Measurements from ENCODE around the gene GPR179. TPM values are rescaled to one million over a fixed set of nuclear protein-coding genes. Genes with fewer than 3 reads are reported as not detected.
A peak's percentile ranks its signal among the peaks of the same experiment; 100 is the strongest.

Gene GPR179
- total RNA-seq, 1 experiment from 2014 or later: not detected

DNA sequence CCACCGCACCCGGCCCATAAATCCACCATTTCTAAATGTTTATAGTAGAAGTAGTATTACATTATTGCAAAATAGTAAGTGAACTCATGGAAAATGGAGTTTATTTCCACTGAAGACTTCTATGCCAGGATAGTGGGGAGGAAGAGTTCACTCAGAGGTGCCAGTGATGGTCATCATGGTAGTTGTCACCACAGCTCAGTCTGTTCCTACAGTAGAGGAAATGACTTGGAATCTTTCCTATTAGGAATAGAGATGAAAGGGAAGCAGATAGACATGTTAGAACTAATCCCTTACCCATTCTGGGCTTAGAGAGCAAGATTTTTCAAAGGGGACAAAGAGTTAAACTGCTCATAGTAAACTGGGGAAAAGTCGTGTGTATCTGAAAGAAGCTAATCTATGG is 26.7 kb downstream of the GPR179 start:
- H3K79me1 ChIP-seq (ENCODE audit: insufficient read depth, low read depth, low read length, poor library complexity, severe bottlenecking): no peaks in the 10 kb centered on the region
- H3K4me2 ChIP-seq (ENCODE audit: insufficient read depth, insufficient read length, low read length): no peak overlapping the region
- TF ChIP-seq, protein P1, sequence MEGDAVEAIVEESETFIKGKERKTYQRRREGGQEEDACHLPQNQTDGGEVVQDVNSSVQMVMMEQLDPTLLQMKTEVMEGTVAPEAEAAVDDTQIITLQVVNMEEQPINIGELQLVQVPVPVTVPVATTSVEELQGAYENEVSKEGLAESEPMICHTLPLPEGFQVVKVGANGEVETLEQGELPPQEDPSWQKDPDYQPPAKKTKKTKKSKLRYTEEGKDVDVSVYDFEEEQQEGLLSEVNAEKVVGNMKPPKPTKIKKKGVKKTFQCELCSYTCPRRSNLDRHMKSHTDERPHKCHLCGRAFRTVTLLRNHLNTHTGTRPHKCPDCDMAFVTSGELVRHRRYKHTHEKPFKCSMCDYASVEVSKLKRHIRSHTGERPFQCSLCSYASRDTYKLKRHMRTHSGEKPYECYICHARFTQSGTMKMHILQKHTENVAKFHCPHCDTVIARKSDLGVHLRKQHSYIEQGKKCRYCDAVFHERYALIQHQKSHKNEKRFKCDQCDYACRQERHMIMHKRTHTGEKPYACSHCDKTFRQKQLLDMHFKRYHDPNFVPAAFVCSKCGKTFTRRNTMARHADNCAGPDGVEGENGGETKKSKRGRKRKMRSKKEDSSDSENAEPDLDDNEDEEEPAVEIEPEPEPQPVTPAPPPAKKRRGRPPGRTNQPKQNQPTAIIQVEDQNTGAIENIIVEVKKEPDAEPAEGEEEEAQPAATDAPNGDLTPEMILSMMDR (conservative IDR thresholded peaks at IDR 0.05): no peak
- no peaks in the 10 kb centered on the region for H4K20me1 ChIP-seq (ENCODE audit: control insufficient read depth, insufficient read depth, insufficient read length)
- no peak overlapping the region for H2BK5ac ChIP-seq (ENCODE audit: insufficient read length, low read length)
- H3K4ac ChIP-seq (ENCODE audit: low read depth, low read length): no peak overlapping the region
- Mint-ChIP-seq H3K4me1 (no peaks in the 10 kb centered on the region), H3K27ac (peak overlapping the region in 2 of 3 experiments; percentile 22 to 46; a peak in 4 of 7 replicates), H3K27me3 (ENCODE audit: low read depth) (no peaks in the 10 kb centered on the region), H3K4me3 (no peak overlapping the region), H3K36me3 (ENCODE audit: insufficient read depth in 1 of 3, low read depth in 3 of 3) (peaks cover 20 to 61% (median 40%) of the 10 kb centered on the region in 3 experiments; a peak in 6 of 7 replicates), H3K9me3 (no peaks in the 10 kb centered on the region)
- H3K23me2 ChIP-seq (ENCODE audit: insufficient read length, low read depth, low read length, poor library complexity, severe bottlenecking): no peaks in the 10 kb centered on the region
- no peak overlapping the region for H3T11ph ChIP-seq (ENCODE audit: low read length)
- no peak overlapping the region for H3K9ac ChIP-seq (ENCODE audit: extremely low read depth, insufficient read length, low read length)
- H3K14ac ChIP-seq (ENCODE audit: insufficient read depth, low read length): no peak overlapping the region
- no peaks in the 10 kb centered on the region for H3K4me1 ChIP-seq (ENCODE audit: insufficient read depth, low read length)
- no peak overlapping the region for H3K56ac ChIP-seq (ENCODE audit: insufficient read length, low read depth, low read length)
- no peak overlapping the region for H2BK12ac ChIP-seq (ENCODE audit: insufficient read length, low read depth, low read length)
- no peak overlapping the region for H2BK120ac ChIP-seq (ENCODE audit: low read depth, low read length, poor library complexity, severe bottlenecking)
- H4K8ac ChIP-seq (replicated peaks; ENCODE audit: insufficient read length, low read depth, low read length): no peak overlapping the region
- no peaks in the 10 kb centered on the region for H3K79me2 ChIP-seq (ENCODE audit: insufficient read depth, low read length)
- no peak overlapping the region for H4K5ac ChIP-seq (ENCODE audit: insufficient read length, low read depth, low read length)
- no peaks in the 10 kb centered on the region for H3K27me3 ChIP-seq (ENCODE audit: insufficient read depth, low read length)
- no peaks in the 10 kb centered on the region for H3K9me3 ChIP-seq (ENCODE audit: control insufficient read depth, low read depth, low read length)
- no peak for DNase-seq
- H3K27ac ChIP-seq (ENCODE audit: insufficient read length, low read depth, low read length): no peak overlapping the region
- H2BK15ac ChIP-seq (ENCODE audit: low read depth, low read length): no peak overlapping the region
- H3K23ac ChIP-seq (ENCODE audit: insufficient read length, low read depth, low read length): no peak overlapping the region
- no peak overlapping the region for H3K18ac ChIP-seq (ENCODE audit: insufficient read length, low read depth, low read length)
- WGBS (ENCODE audit: extremely low coverage, insufficient read length, low lambda C conversion rate): no CpG with 5 or more reads among the region's 3 CpGs
- no peak overlapping the region for H2AFZ ChIP-seq (ENCODE audit: low read length)
- no peak overlapping the region for H2BK20ac ChIP-seq (ENCODE audit: low read depth, low read length, poor library complexity, severe bottlenecking)
- no peak overlapping the region for H4K91ac ChIP-seq (ENCODE audit: insufficient read length, low read depth, low read length)
- H2AK5ac ChIP-seq (ENCODE audit: insufficient read length, low read length): no peak overlapping the region
